ENCODE measurements around the gene SEMA7A. TPM values are rescaled to one million over a fixed set of nuclear protein-coding genes. Genes with fewer than 3 reads are reported as not detected.

SEMA7A gene
- total RNA-seq, 4 donors from 2014 or later = 0.20 to 5.6 (median 3.1) TPM

GRCh38 chr15:74417225-74417624 lies 16.5 kb downstream of the SEMA7A start:
- WGBS, 2 donors (ENCODE audit: low coverage in 1 of 2) = 80 to 86% methylated on average over 1 to 13 of the region's 13 CpGs
- Histone ChIP-seq H3K4me3 (no peak overlapping the region), H3K27ac (no peak overlapping the region), H3K36me3 (no peaks in the 10 kb centered on the region), H3K4me1 (no peaks in the 10 kb centered on the region), H3K9me3 (no peaks in the 10 kb centered on the region), H3K27me3 (no peaks in the 10 kb centered on the region)
- DNase-seq = no peak
- in situ Hi-C loops (cut with MboI; ENCODE audit: low pct_ligation_motif_present in 1 of 4, low pct_unique_long_range_greater_than_20kb in 1 of 4, low sequenced_read_pairs in 3 of 4) = no loop called here
- intact Hi-C loops (cut with DNase I; ENCODE audit: low total_unique reads) = no loop called here
- TF ChIP-seq POLR2AphosphoS5 (IDR thresholded peaks at IDR 0.05) (no peak), POLR2A (IDR thresholded peaks at IDR 0.05) (no peak), EP300 (IDR thresholded peaks at IDR 0.05; ENCODE audit: low read depth) (no peak)
- TF ChIP-seq, protein P1, sequence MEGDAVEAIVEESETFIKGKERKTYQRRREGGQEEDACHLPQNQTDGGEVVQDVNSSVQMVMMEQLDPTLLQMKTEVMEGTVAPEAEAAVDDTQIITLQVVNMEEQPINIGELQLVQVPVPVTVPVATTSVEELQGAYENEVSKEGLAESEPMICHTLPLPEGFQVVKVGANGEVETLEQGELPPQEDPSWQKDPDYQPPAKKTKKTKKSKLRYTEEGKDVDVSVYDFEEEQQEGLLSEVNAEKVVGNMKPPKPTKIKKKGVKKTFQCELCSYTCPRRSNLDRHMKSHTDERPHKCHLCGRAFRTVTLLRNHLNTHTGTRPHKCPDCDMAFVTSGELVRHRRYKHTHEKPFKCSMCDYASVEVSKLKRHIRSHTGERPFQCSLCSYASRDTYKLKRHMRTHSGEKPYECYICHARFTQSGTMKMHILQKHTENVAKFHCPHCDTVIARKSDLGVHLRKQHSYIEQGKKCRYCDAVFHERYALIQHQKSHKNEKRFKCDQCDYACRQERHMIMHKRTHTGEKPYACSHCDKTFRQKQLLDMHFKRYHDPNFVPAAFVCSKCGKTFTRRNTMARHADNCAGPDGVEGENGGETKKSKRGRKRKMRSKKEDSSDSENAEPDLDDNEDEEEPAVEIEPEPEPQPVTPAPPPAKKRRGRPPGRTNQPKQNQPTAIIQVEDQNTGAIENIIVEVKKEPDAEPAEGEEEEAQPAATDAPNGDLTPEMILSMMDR (IDR thresholded peaks at IDR 0.05) = no peak

DNA sequence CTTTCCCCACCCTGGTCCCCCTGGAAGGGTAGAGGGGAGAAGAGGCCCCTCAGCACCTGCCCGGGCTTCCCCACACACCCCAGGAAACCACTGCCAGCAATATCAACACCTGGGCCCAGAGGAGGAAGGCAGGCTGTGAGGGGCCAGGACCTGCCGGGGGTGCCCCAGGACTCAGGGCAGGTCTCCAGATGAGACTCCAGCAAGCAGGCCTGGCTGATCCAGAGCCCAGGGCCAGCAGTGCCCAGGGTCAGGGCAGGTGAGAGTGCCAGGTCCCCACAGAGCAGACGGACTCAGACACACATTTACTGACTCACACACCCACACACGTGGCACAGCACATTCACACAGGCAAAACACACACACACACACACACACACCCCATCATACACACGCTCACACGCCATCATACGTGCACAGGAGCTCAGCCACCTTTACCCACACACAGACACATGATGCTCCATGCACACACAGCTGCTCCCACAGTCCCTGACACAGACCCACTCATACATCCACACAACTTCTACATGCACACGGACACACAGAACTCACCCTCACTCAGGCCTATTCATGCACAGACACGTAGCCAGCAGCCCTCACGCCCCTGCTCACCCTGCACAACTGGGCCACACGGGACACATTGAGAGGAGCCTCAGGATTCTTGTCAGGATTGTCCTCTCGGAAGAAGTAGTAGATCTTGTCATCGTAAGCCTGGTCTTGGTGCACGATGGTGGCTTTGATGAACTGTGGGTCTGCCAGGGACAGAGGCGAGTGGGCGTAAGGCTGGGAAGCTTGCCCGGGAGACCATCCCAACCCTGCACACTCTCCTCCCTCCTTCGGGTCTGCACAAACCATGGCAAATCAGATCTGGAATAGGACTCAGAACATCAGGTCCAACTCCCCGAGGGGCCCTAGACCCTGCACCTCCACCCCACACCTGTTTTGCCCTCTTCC lies 17.5 kb downstream of the SEMA7A start:
- WGBS, 2 donors (ENCODE audit: low coverage in 1 of 2) = 77% methylated on average over 17 of the region's 19 CpGs; no CpG with 5 or more reads in 1 of the 2 donors
- DNase-seq = no peak
- in situ Hi-C loops (cut with MboI; ENCODE audit: low pct_ligation_motif_present in 1 of 4, low pct_unique_long_range_greater_than_20kb in 1 of 4, low sequenced_read_pairs in 3 of 4) (no loop called here), intact Hi-C loops (cut with DNase I; ENCODE audit: low total_unique reads) (no loop called here)
- no peaks in the 10 kb centered on the region for H3K27me3 ChIP-seq
- H3K36me3 ChIP-seq = no peaks in the 10 kb centered on the region
- no peaks in the 10 kb centered on the region for H3K9me3 ChIP-seq
- no peaks in the 10 kb centered on the region for H3K4me1 ChIP-seq
- H3K27ac ChIP-seq = no peak overlapping the region
- TF ChIP-seq EP300 (IDR thresholded peaks at IDR 0.05; ENCODE audit: low read depth) (no peak), POLR2AphosphoS5 (IDR thresholded peaks at IDR 0.05) (no peak), POLR2A (IDR thresholded peaks at IDR 0.05) (no peak)
- TF ChIP-seq, protein P1 (IDR thresholded peaks at IDR 0.05) = no peak
- H3K4me3 ChIP-seq = no peak overlapping the region

GRCh38 chr15:74414603-74415338 lies 19.0 kb downstream of the SEMA7A start:
- no peak for TF ChIP-seq EP300 (IDR thresholded peaks at IDR 0.05; ENCODE audit: low read depth)
- no peak for TF ChIP-seq POLR2AphosphoS5 (IDR thresholded peaks at IDR 0.05)
- TF ChIP-seq POLR2A (IDR thresholded peaks at IDR 0.05) = no peak
- TF ChIP-seq, protein P1 (IDR thresholded peaks at IDR 0.05) = no peak
- H3K27ac ChIP-seq = no peak overlapping the region
- DNase-seq = no peak
- intact Hi-C loops (cut with DNase I; ENCODE audit: low total_unique reads) = no loop called here
- no peak overlapping the region for H3K4me3 ChIP-seq
- 94 to 96% methylated on average over 4 to 12 of the region's 12 CpGs for WGBS, 2 donors (ENCODE audit: low coverage in 1 of 2)
- H3K27me3 ChIP-seq = no peaks in the 10 kb centered on the region
- H3K36me3 ChIP-seq = no peaks in the 10 kb centered on the region
- H3K4me1 ChIP-seq = no peaks in the 10 kb centered on the region
- in situ Hi-C loops (cut with MboI; ENCODE audit: low pct_ligation_motif_present in 1 of 4, low pct_unique_long_range_greater_than_20kb in 1 of 4, low sequenced_read_pairs in 3 of 4) = no loop called here
- H3K9me3 ChIP-seq = no peaks in the 10 kb centered on the region

- Histone ChIP-seq H3K4me1 (no peaks in the 10 kb centered on the region), H3K36me3 (no peaks in the 10 kb centered on the region), H3K4me3 (no peak overlapping the region), H3K27ac (no peak overlapping the region), H3K9me3 (no peaks in the 10 kb centered on the region), H3K27me3 (no peaks in the 10 kb centered on the region)
- intact Hi-C loops (cut with DNase I; ENCODE audit: low total_unique reads) (no loop called here), in situ Hi-C loops (cut with MboI; ENCODE audit: low pct_ligation_motif_present in 1 of 4, low pct_unique_long_range_greater_than_20kb in 1 of 4, low sequenced_read_pairs in 3 of 4) (no loop called here)
- TF ChIP-seq EP300 (IDR thresholded peaks at IDR 0.05; ENCODE audit: low read depth) = no peak
- TF ChIP-seq POLR2AphosphoS5 (IDR thresholded peaks at IDR 0.05) = no peak
- TF ChIP-seq POLR2A (IDR thresholded peaks at IDR 0.05) = no peak
- TF ChIP-seq, protein P1 (IDR thresholded peaks at IDR 0.05) = no peak
- no peak for DNase-seq
- WGBS, 2 donors (ENCODE audit: low coverage in 1 of 2) = 73 to 77% methylated on average over 4 to 5 of the region's 5 CpGs
Observed at GRCh38 chr15:74414081-74414580, 19.6 kb downstream of the SEMA7A start.

All from transverse colon (tissue), 4 donors.